Measurements from ENCODE around the gene PI4K2A. TPM values are rescaled to one million over a fixed set of nuclear protein-coding genes. Genes with fewer than 3 reads are reported as not detected.
A peak's percentile ranks its signal among the peaks of the same experiment; 100 is the strongest.

Gene PI4K2A
- total and polyA plus RNA-seq, 2 of the 13 experiments (the other 11 are each of a cell fraction or from before 2014, with no cell fraction given) = 10.9 to 14.3 TPM

- TF ChIP-seq PTBP1 (IDR thresholded peaks at IDR 0.05; ENCODE audit: low read depth, low read length, poor library complexity, severe bottlenecking) = no peak
- no peak for TF ChIP-seq ZNF792 (CRISPR knock-in tag; IDR thresholded peaks at IDR 0.05)
- TF ChIP-seq ZNF800 (CRISPR knock-in tag; IDR thresholded peaks at IDR 0.05) = no peak
- 0 out of 2 replicates have a peak, but pooled peaks have one; percentile 16 for TF ChIP-seq PITX1 (CRISPR knock-in tag; IDR thresholded peaks at IDR 0.05)
- TF ChIP-seq SYNCRIP (IDR thresholded peaks at IDR 0.05; ENCODE audit: insufficient read depth, low read depth, low read length) = no peak
- TF ChIP-seq BCLAF1 (IDR thresholded peaks at IDR 0.05) = no peak
- TF ChIP-seq ZBTB8A (CRISPR knock-in tag; IDR thresholded peaks at IDR 0.05; ENCODE audit: borderline replicate concordance, low read depth) = no peak
- peak; percentile 56 for TF ChIP-seq XRCC5 (optimal IDR thresholded peaks at IDR 0.05; ENCODE audit: low read length)
- TF ChIP-seq, protein P1, sequence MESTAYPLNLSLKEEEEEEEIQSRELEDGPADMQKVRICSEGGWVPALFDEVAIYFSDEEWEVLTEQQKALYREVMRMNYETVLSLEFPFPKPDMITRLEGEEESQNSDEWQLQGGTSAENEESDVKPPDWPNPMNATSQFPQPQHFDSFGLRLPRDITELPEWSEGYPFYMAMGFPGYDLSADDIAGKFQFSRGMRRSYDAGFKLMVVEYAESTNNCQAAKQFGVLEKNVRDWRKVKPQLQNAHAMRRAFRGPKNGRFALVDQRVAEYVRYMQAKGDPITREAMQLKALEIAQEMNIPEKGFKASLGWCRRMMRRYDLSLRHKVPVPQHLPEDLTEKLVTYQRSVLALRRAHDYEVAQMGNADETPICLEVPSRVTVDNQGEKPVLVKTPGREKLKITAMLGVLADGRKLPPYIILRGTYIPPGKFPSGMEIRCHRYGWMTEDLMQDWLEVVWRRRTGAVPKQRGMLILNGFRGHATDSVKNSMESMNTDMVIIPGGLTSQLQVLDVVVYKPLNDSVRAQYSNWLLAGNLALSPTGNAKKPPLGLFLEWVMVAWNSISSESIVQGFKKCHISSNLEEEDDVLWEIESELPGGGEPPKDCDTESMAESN (CRISPR knock-in tag; conservative IDR thresholded peaks at IDR 0.05) = no peak
- TF ChIP-seq GLI4 (CRISPR knock-in tag; IDR thresholded peaks at IDR 0.05; ENCODE audit: borderline replicate concordance) = 0 out of 2 replicates have a peak, but pooled peaks have one; percentile 35
- TF ChIP-seq REST (IDR thresholded peaks at IDR 0.05; ENCODE audit: borderline replicate concordance in 1 of 2, low read depth in 1 of 2, low read length in 2 of 2) = no peak
- TF ChIP-seq DMAP1 (CRISPR knock-in tag; IDR thresholded peaks at IDR 0.05) = no peak
- TF ChIP-seq, protein P2, sequence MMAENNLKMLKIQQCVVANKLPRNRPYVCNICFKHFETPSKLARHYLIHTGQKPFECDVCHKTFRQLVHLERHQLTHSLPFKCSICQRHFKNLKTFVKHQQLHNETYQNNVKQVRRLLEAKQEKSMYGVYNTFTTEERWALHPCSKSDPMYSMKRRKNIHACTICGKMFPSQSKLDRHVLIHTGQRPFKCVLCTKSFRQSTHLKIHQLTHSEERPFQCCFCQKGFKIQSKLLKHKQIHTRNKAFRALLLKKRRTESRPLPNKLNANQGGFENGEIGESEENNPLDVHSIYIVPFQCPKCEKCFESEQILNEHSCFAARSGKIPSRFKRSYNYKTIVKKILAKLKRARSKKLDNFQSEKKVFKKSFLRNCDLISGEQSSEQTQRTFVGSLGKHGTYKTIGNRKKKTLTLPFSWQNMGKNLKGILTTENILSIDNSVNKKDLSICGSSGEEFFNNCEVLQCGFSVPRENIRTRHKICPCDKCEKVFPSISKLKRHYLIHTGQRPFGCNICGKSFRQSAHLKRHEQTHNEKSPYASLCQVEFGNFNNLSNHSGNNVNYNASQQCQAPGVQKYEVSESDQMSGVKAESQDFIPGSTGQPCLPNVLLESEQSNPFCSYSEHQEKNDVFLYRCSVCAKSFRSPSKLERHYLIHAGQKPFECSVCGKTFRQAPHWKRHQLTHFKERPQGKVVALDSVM (CRISPR knock-in tag; IDR thresholded peaks at IDR 0.05) = peak; percentile 59
- TF ChIP-seq ZNF451 (CRISPR knock-in tag; IDR thresholded peaks at IDR 0.05) = no peak
- no peak for TF ChIP-seq ZNF354B (CRISPR knock-in tag; IDR thresholded peaks at IDR 0.05)
- TF ChIP-seq STAG1 (CRISPR knock-in tag; IDR thresholded peaks at IDR 0.05) = peak; percentile 74
- TF ChIP-seq TEAD2 (CRISPR knock-in tag; IDR thresholded peaks at IDR 0.05) = no peak
Observed at GRCh38 chr10:97701438-97702069, 61.1 kb downstream of the PI4K2A start (continued).
